GM23338 (cell line): ENCODE data around the gene MTARC1. TPM values are rescaled to one million over a fixed set of nuclear protein-coding genes. Genes with fewer than 3 reads are reported as not detected.

Experiments used
- ATAC-seq: fragments of 200-7000 bp; cut with Tn5 transposase; 3 replicates; pipeline ENCODE4 v1.9.1; 2020
- DNase-seq: peaks from one replicate; pipeline ENCODE4 v3.0.0-alpha.2; 2015; ENCODE audit warnings: low spot score
- H2AFZ ChIP-seq: fragments of 200-600 bp; sonication (generic); 2 replicates; pipeline ENCODE4 v1.8.0; 2016; ENCODE audit warnings: antibody characterized with exemption, mild to moderate bottlenecking, moderate library complexity
- H3F3A ChIP-seq: fragments of 200-600 bp; sonication (generic); replicated peaks from 2 replicates; pipeline ENCODE4 v1.8.0; 2017; ENCODE audit warnings: antibody characterized with exemption, mixed run types, low read depth
- H3K27ac ChIP-seq: fragments of 200-600 bp; sonication (generic); 2 replicates; pipeline ENCODE4 v1.6.1; 2016; ENCODE audit warnings: low read depth
- H3K27me3 ChIP-seq: fragments of 200-600 bp; sonication (generic); 2 replicates; pipeline ENCODE4 v1.8.0; 2016; ENCODE audit warnings: mild to moderate bottlenecking, mixed run types, moderate library complexity; ENCODE audit not compliant: insufficient read depth
- H3K36me3 ChIP-seq: fragments of 200-600 bp; sonication (generic); 2 replicates; pipeline ENCODE4 v1.8.0; 2016; ENCODE audit warnings: mild to moderate bottlenecking; ENCODE audit not compliant: insufficient read depth
- H3K4me1 ChIP-seq: fragments of 200-600 bp; sonication (generic); 2 replicates; pipeline ENCODE4 v1.8.0; 2016; ENCODE audit warnings: mild to moderate bottlenecking, moderate library complexity; ENCODE audit not compliant: insufficient read depth
- H3K4me2 ChIP-seq: fragments of 200-600 bp; sonication (generic); 2 replicates; pipeline ENCODE4 v1.7.1; 2017; ENCODE audit warnings: mixed run types
- H3K4me3 ChIP-seq: fragments of 200-600 bp; sonication (generic); 2 replicates; pipeline ENCODE4 v1.6.1; 2016; ENCODE audit warnings: mixed run types
- H3K79me2 ChIP-seq: fragments of 200-600 bp; sonication (generic); replicated peaks from 2 replicates; pipeline ENCODE4 v1.8.0; 2017; ENCODE audit warnings: mild to moderate bottlenecking; ENCODE audit not compliant: insufficient read depth
- H3K9me2 ChIP-seq: fragments of 200-600 bp; sonication (generic); 2 replicates; pipeline ENCODE4 v1.8.0; 2017; ENCODE audit not compliant: insufficient read depth
- H4K20me1 ChIP-seq: fragments of 200-600 bp; sonication (generic); replicated peaks from 2 replicates; pipeline ENCODE4 v1.8.0; 2017; ENCODE audit warnings: mild to moderate bottlenecking; ENCODE audit not compliant: insufficient read depth
- H3K27ac Mint-ChIP-seq: 2 replicates; pipeline ENCODE4 v1.8.0; 2020; ENCODE audit warnings: inconsistent platforms, mild to moderate bottlenecking, moderate library complexity, mixed read lengths
- H3K27me3 Mint-ChIP-seq: 3 replicates; pipeline ENCODE4 v1.8.0; 2022; ENCODE audit warnings: low read depth, mild to moderate bottlenecking, moderate library complexity, mixed read lengths, inconsistent platforms; ENCODE audit not compliant: insufficient read depth, poor library complexity
- H3K36me3 Mint-ChIP-seq: 3 replicates; pipeline ENCODE4 v1.8.0; 2021; ENCODE audit warnings: low read depth, mild to moderate bottlenecking, inconsistent platforms, moderate library complexity, mixed read lengths
- H3K4me1 Mint-ChIP-seq: 3 replicates; pipeline ENCODE4 v1.8.0; 2020; ENCODE audit warnings: mild to moderate bottlenecking, inconsistent platforms, mixed read lengths
- H3K4me3 Mint-ChIP-seq: 3 replicates; pipeline ENCODE4 v1.8.0; 2021; ENCODE audit warnings: moderate library complexity, mild to moderate bottlenecking, inconsistent platforms, mixed read lengths
- H3K9me3 Mint-ChIP-seq: 3 replicates; pipeline ENCODE4 v1.8.0; 2020; ENCODE audit warnings: moderate library complexity, mild to moderate bottlenecking, inconsistent platforms, mixed read lengths
- CREB1 ChIP-seq: fragments of 250-450 bp; sonication (Bioruptor Pico); IDR thresholded peaks from 2 replicates; pipeline ENCODE4 v1.5.0; 2020; ENCODE audit warnings: low read depth, mild to moderate bottlenecking, moderate library complexity
- CTCF ChIP-seq, 2 experiments: fragments of 200-600 bp in 1 of 2; sonication (generic) in 1 of 2; conservative IDR thresholded peaks; 2 replicates each; pipeline versions ENCODE4 v1.5.1 to v1.6.1; 2016 to 2017; ENCODE audit warnings: antibody characterized with exemption in 2 of 2, low read depth in 2 of 2, mild to moderate bottlenecking in 2 of 2, moderate library complexity in 1 of 2
- ETS1 ChIP-seq: IDR thresholded peaks from 2 replicates; pipeline ENCODE4 v1.6.1; 2016; ENCODE audit warnings: antibody characterized with exemption
- EZH2 ChIP-seq: fragments of 200-600 bp; sonication (generic); IDR thresholded peaks from one replicate; pipeline ENCODE4 v1.8.0; 2017; ENCODE audit warnings: antibody characterized with exemption, mild to moderate bottlenecking, low read depth; ENCODE audit not compliant: unreplicated experiment
- EZH2phosphoT487 ChIP-seq: fragments of 200-600 bp; sonication (generic); IDR thresholded peaks from one replicate; pipeline ENCODE4 v1.8.1; 2018; ENCODE audit warnings: antibody characterized with exemption; ENCODE audit not compliant: unreplicated experiment
- JUNB ChIP-seq: IDR thresholded peaks from one replicate; pipeline ENCODE4 v1.6.1; 2016; ENCODE audit warnings: antibody characterized with exemption; ENCODE audit not compliant: unreplicated experiment
- NANOG ChIP-seq: IDR thresholded peaks from 2 replicates; pipeline ENCODE4 v1.6.1; 2016; ENCODE audit warnings: antibody characterized with exemption, borderline replicate concordance
- POLR2AphosphoS5 ChIP-seq: IDR thresholded peaks from 2 replicates; pipeline ENCODE4 v1.6.1; 2016; ENCODE audit warnings: antibody characterized with exemption, low read depth
- REST ChIP-seq: IDR thresholded peaks from one replicate; pipeline ENCODE4 v1.6.1; 2018; ENCODE audit warnings: antibody characterized with exemption; ENCODE audit not compliant: unreplicated experiment
- STAT1 ChIP-seq: IDR thresholded peaks from one replicate; pipeline ENCODE4 v1.6.1; 2016; ENCODE audit warnings: antibody characterized with exemption; ENCODE audit not compliant: unreplicated experiment
- ZNF114 ChIP-seq: fragments of 250-450 bp; sonication (Bioruptor Pico); IDR thresholded peaks from 2 replicates; pipeline ENCODE4 v1.5.0; 2020; ENCODE audit warnings: mild to moderate bottlenecking, moderate library complexity
- ZNF331 ChIP-seq: fragments of 250-450 bp; sonication (Bioruptor Pico); IDR thresholded peaks from 2 replicates; pipeline ENCODE4 v1.5.0; 2020; ENCODE audit warnings: low read depth, mild to moderate bottlenecking, moderate library complexity
- ZNF462 ChIP-seq: fragments of 250-450 bp; sonication (Bioruptor Pico); IDR thresholded peaks from 2 replicates; pipeline ENCODE4 v1.5.0; 2020; ENCODE audit warnings: mild to moderate bottlenecking, moderate library complexity
- polyA plus RNA-seq: library from polyadenylated mRNA; unstranded; fragments of >200 nt; fragmentation: Nextera tagmentation; extraction: Ambion mirVana; gene quantifications from 2 replicates; pipeline ENCODE4 v1.2.1, GENCODE V29; 2016
- total RNA-seq: library from RNA; depleted of rRNA; stranded (reverse); fragments of >200 nt; shearing (Covaris generic); gene quantifications from 2 replicates; pipeline ENCODE4 v1.2.3, GENCODE V29; 2014

MTARC1 gene
- total and polyA plus RNA-seq, 2 experiments from 2014 or later = 33.9 to 34.6 TPM

- no peak for TF ChIP-seq EZH2phosphoT487
- TF ChIP-seq CREB1 (CRISPR knock-in tag) = no peak
- no peak for TF ChIP-seq ZNF331
- no peak for TF ChIP-seq STAT1
- no peak for TF ChIP-seq CTCF (conservative IDR thresholded peaks at IDR 0.05; ENCODE audit: low read depth in 2 of 2)
- no peak for TF ChIP-seq POLR2AphosphoS5
- TF ChIP-seq EZH2 = no peak
- no peak for TF ChIP-seq REST
- no peak for TF ChIP-seq ZNF114 (CRISPR knock-in tag)
- TF ChIP-seq NANOG = no peak
- TF ChIP-seq JUNB = no peak
- no peak for TF ChIP-seq ETS1
- no peak for TF ChIP-seq ZNF462
- H3K36me3 Mint-ChIP-seq = peaks cover 54% of the 10 kb centered on the region
- Histone ChIP-seq H3K9me2 (no peaks in the 10 kb centered on the region), H3K79me2 (no peaks in the 10 kb centered on the region), H3K4me2 (no peak overlapping the region), H3F3A (no peaks in the 10 kb centered on the region), H4K20me1 (peaks cover 4% of the 10 kb centered on the region; the same call in 1 of the 2 replicates), H2AFZ (no peak overlapping the region), H3K4me3 (no peak overlapping the region), H3K4me1 (0 out of 2 replicates have a peak, but pooled peaks cover 3% of the 10 kb centered on the region), H3K36me3 (peaks cover 7% of the 10 kb centered on the region), H3K27me3 (no peaks in the 10 kb centered on the region), H3K27ac (no peak overlapping the region)
- peaks cover 14% of the 10 kb centered on the region; the same call in 2 of the 3 replicates for H3K4me1 Mint-ChIP-seq
- no peak for DNase-seq
- H3K4me3 Mint-ChIP-seq = no peak overlapping the region
- H3K27ac Mint-ChIP-seq = no peak overlapping the region
- no peak for ATAC-seq
- H3K27me3 Mint-ChIP-seq = peaks cover 11% of the 10 kb centered on the region
- no peaks in the 10 kb centered on the region for H3K9me3 Mint-ChIP-seq
Measured at GRCh38 chr1:220811695-220812094, 25.0 kb downstream of the MTARC1 start.
